GM23338 (cell line): ENCODE measurements around the gene MYO5A.

Experiments used
- CREB1 ChIP-seq: fragments of 250-450 bp; sonication (Bioruptor Pico); IDR thresholded peaks from 2 replicates; pipeline ENCODE4 v1.5.0; 2020; ENCODE audit warnings: low read depth, mild to moderate bottlenecking, moderate library complexity
- CTCF ChIP-seq, 2 experiments: fragments of 200-600 bp in 1 of 2; sonication (generic) in 1 of 2; conservative IDR thresholded peaks; 2 replicates each; pipeline versions ENCODE4 v1.5.1 to v1.6.1; 2016 to 2017; ENCODE audit warnings: antibody characterized with exemption in 2 of 2, low read depth in 2 of 2, mild to moderate bottlenecking in 2 of 2, moderate library complexity in 1 of 2
- EZH2 ChIP-seq: fragments of 200-600 bp; sonication (generic); IDR thresholded peaks from one replicate; pipeline ENCODE4 v1.8.0; 2017; ENCODE audit warnings: antibody characterized with exemption, mild to moderate bottlenecking, low read depth; ENCODE audit not compliant: unreplicated experiment
- EZH2phosphoT487 ChIP-seq: fragments of 200-600 bp; sonication (generic); IDR thresholded peaks from one replicate; pipeline ENCODE4 v1.8.1; 2018; ENCODE audit warnings: antibody characterized with exemption; ENCODE audit not compliant: unreplicated experiment
- JUNB ChIP-seq: IDR thresholded peaks from one replicate; pipeline ENCODE4 v1.6.1; 2016; ENCODE audit warnings: antibody characterized with exemption; ENCODE audit not compliant: unreplicated experiment
- POLR2AphosphoS5 ChIP-seq: IDR thresholded peaks from 2 replicates; pipeline ENCODE4 v1.6.1; 2016; ENCODE audit warnings: antibody characterized with exemption, low read depth
- REST ChIP-seq: IDR thresholded peaks from one replicate; pipeline ENCODE4 v1.6.1; 2018; ENCODE audit warnings: antibody characterized with exemption; ENCODE audit not compliant: unreplicated experiment
- STAT1 ChIP-seq: IDR thresholded peaks from one replicate; pipeline ENCODE4 v1.6.1; 2016; ENCODE audit warnings: antibody characterized with exemption; ENCODE audit not compliant: unreplicated experiment
- ZNF114 ChIP-seq: fragments of 250-450 bp; sonication (Bioruptor Pico); IDR thresholded peaks from 2 replicates; pipeline ENCODE4 v1.5.0; 2020; ENCODE audit warnings: mild to moderate bottlenecking, moderate library complexity
- ZNF331 ChIP-seq: fragments of 250-450 bp; sonication (Bioruptor Pico); IDR thresholded peaks from 2 replicates; pipeline ENCODE4 v1.5.0; 2020; ENCODE audit warnings: low read depth, mild to moderate bottlenecking, moderate library complexity

GRCh38 chr15:52567871-52568600 lies 39.4 kb upstream of the MYO5A start:
- TF ChIP-seq CTCF (conservative IDR thresholded peaks at IDR 0.05; ENCODE audit: low read depth in 2 of 2) = no peak
- no peak for TF ChIP-seq ZNF331 (CRISPR knock-in tag)
- no peak for TF ChIP-seq JUNB
- TF ChIP-seq EZH2 = no peak
- TF ChIP-seq REST = no peak
- TF ChIP-seq POLR2AphosphoS5 = no peak
- no peak for TF ChIP-seq STAT1
- TF ChIP-seq CREB1 (CRISPR knock-in tag) = no peak
- TF ChIP-seq EZH2phosphoT487 = no peak
- no peak for TF ChIP-seq ZNF114 (CRISPR knock-in tag)
